HG03442 (cell line): ENCODE results near the gene ZNRF2.

ENCODE experiments used
- ATAC-seq: cut with Tn5 transposase; IDR thresholded peaks from one replicate; pipeline ENCODE4 v1.9.1; 2021; ENCODE audit warnings: mild to moderate bottlenecking, moderate library complexity; ENCODE audit not compliant: unreplicated experiment

ZNRF2 gene

DNA sequence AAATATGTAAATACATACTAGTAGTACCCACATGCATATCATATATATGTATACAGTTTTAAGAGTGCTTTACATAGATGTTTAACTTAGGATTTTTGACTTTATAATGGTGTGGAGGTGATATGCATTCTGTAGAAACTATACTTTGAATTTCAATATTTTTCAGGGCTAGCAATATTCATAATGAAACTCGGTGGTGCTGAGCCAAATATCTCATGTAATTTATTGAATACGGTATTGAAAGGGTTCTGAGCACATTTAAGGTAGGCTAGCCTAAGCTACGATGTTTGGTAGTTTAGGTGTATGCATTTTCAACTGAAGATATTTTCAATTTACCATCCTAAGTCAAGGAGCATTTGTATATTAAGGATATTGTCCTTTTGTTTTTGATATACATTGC, 36.0 kb downstream of the ZNRF2 start:
- ATAC-seq, result no peak

DNA sequence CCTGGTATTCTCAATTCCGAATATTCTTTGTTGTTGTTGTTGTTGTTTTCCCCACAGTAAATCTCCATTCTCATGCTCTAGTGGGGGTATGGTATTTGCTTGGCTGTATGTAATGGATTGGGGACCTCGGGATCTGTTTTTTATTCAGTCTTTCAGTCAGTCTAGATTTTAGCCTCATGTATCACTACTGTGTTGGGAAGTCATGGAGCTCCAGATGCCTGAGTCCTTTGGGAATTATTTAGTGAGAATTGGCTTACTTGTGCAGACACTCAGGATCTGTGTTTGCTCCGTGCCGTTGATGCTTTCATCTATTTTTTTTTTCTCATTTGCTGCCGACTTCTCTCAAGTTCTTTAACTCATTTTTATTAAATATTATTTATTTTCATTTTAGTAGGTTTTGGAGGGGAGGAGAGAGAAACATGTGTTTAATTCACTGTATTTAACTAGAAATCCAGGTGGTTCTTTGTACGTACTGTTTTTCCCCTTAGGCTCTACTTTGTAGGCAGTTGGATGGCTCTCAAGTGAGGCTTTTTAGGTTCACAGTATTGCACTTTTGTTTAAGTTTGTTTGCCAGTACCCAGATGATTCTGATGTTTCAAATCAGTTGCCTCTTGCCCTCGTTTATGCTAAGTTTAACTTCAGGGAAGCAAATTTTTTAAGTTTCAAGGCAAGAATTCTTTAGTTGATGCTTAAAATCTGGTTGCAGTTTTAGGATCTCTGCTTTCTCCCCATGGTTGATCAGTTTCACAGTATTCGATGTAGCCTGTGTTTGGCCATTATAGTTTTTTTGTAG, 36.9 kb downstream of the ZNRF2 start:
- ATAC-seq, result no peak

DNA sequence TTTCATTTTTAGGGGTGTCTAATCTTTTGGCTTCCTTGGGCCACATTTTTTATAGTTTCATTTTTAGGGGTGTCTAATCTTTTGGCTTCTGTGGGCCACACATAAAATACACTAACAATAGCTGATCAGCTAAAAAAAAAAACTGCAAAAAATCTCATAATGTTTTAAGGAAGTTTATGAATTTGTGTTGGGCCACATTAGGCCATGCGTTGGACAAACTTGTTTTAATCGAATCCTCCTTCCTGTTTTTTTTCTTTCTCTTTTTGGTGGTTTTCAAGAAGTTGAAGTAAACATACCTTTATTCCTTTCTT, 37.4 kb downstream of the ZNRF2 start:
- no peak for ATAC-seq

DNA sequence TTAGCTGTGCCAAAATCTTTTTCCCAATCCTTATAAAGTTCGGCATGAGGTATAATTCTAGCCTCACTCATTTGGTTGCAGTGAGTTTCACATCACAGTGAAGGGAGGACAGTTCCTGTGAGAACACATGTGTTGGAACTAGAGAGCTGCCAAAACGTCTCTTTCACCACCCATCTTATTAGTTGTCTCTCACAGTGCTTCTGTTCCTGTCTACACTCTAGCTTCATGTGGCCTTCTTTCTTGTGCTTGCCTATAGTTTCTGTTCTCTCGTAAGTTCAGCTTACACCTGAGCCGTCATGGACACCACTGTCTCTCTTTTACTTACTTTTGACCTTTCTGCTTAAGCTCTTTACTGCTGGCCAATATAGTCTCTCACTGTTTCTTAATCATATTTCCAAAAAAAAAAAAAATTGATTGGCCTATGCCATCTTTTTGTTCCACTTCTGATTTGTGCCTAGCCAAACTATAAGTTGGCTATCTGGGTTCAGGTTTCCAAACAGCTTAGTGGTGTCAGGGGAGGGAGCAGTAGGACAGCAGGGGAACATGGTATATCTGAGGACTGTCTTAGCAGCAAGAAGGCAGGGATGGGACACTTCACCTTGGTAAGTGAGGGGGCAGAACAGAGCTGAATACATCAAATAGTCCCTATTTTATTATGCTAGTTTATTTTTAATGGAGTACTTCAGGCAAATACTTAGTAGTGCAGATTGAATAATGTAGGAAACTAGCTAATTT, 38.0 kb downstream of the ZNRF2 start:
- peak; percentile 79 for ATAC-seq

DNA sequence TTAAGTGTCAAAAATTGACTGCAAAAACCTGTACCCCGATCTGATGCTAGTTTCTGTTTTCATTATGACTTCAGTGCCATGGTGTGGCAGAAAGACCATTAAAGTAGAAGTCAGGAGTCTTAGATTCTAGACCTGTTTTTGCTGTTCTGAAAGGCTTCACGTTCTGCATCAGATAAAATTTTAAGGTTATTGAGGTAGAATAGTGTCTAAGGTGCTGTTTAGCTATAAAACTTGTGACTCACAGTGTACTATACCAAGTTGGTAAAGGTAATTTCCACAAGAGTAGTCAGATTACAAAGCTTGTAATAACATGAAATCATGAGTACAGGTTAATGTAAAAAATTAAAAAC, 38.6 kb downstream of the ZNRF2 start:
- peak; percentile 40 for ATAC-seq

DNA sequence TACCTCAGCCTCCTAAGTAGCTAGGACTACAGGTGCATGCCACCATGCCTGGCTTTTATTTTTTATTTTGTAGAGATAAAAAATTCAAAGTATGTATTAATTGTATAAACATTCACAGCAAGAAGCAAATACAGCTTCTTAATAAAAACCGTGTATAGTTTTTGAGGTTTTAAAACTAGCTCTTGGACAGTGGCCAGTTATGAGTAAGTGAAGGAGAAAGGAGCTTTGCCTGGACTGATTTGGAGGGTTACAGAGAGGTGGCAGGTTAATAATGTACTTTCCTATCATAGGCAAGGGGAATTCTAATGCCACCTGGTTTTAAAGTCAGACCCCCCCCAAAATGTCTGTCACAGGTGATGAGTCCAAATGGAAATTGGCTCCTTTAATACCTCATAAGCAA, 43.4 kb downstream of the ZNRF2 start:
- no peak for ATAC-seq

DNA sequence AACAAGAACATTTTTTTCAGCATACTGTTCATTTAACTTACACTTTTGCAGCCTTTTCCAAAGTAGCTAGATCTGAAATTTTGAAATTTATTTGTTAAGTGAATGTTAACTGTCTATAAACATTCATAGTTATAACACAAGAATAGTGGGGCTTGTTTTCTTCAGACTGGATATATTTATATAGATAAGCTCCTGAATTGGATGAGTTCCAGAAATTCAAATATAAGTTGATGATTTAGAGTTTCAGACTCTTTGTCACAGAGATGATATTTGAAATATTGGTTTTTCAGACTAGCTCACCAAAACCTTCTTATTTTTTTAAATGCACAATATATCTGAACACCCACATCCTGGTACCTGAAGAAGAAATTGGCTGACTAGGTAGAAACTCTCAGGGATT, 44.0 kb downstream of the ZNRF2 start:
- no peak for ATAC-seq

DNA sequence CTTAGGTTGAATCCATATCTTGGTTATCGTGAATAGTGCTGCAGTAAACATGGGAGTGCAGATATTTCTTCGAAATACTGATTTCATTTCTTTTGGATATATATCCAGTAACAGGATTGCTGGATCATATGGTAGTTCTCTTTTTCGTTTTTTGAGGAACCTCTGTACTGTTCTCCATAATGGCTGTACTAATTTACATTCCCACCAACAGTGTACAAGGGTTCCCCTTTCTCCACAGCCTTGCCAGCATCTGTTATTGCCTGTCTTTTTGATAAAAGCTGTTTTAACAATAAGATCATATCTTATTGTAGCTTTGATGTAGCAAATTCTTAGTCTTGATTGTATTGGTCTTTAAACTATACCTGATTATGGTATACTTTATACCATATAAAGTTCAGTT, 45.3 kb downstream of the ZNRF2 start:
- no peak for ATAC-seq

DNA sequence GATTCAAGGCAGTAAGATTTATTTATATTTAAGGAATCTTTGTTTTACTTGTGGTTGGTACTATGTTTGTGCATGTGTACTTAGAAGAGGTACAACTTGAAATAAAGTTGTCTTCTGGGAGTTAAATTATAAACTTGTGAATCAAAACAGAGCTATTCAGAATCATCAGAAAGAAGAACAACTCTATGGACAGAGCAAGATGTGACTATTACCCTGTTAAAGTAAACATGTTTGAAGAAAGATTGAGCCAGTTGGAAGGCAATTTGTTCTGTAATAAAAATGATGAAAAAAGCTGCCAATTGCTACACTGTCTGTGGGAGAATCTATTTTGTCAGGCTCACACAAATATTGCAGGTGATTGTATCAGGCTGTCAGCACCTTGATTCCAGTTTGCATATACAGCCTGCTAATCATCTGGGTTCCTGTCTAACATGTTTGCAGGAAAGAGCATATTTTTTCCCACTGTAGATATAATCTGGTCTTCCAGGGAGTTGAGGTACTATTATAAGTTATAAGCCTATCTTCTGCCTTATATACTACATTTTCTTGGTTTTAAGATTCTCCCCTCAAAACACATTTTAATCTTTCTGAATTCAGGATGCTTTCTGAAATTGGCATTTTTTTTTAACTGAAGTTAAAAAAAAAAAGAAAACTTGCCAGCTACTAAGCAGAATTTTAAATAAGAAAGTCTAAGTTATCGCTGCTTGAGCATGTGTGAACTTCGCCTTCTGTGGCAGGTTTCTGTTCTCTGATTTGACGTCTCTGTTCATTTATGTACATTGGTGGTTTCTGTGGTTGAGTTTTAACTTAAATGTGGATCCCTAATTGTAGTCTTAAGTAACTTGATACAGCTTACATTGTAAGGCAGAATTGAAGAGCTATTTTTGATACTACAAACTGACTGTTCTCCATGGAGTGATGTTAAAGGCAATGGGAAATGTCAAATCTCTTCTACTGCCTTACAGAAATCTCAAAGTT, 46.0 kb downstream of the ZNRF2 start:
- peak; percentile 89 for ATAC-seq

DNA sequence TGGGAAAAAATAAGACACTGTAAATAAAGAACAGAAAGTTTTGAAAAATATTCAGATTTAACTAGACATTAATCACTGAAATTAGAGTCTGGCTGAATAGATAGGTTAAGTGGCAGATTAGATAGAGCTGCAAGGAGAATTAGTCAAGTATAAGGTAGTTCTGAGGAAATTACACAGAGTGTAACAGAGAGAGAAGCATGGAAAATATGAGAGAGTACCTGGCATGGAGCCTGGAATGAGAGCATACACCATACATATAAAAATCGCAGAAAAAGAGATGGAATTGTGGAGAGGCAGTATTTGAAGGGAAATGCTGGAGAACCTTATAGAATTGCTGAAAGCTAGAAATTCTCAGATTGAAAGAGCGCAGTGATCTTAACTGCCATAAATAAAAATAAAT, 46.9 kb downstream of the ZNRF2 start:
- ATAC-seq, result no peak

DNA sequence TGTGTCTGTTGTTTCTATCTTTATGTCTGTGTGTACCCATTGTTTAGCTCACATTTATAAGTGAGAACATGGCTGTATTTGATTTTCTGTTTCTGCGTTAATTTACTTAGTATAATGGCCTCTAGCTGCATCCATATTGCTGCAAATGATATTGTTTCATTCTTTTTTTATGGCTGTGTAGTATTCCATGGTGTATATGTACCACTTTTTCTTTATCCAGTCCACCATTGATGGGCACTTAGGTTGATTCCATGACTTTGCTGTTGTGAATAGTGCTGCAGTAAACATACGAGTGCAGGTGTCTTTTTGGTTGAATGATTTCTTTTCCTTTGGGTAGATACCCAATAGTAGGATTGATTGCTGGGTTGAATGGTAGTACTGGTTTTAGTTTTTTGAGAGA, 48.2 kb downstream of the ZNRF2 start:
- ATAC-seq, result no peak

DNA sequence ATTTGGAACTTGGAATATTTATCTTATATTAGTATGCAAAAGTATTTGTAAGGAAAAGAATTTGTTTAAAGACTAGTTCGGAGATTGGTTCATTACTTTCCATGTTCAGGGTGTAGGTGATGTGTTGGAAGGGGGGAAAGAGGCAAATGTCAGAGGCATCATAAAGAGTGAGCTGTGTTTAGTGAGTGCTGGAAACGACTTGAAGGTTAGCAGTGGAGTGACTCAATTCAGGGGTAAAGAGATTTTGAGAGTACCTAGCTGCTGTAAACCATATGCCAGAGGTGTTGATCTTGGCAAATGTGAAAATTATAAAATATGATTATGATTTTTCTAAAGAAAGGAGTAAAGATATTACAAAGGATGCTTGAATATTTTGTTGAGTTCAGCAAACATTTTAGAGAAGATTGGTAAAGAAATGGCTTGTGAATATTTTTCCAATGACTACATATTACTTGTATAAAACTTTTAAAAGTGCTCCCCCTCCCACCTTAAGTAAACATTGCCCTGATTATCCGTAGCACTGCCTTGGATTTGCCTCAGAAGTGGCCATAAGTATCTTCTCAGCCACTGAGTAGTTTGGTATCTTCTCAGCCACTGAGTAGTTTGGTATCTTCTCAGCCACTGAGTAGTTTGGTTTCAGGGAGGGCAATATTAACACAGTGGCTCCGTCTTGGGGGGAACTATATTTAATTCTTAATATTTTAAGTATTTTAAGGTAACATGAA, 51.5 kb downstream of the ZNRF2 start:
- no peak for ATAC-seq

DNA sequence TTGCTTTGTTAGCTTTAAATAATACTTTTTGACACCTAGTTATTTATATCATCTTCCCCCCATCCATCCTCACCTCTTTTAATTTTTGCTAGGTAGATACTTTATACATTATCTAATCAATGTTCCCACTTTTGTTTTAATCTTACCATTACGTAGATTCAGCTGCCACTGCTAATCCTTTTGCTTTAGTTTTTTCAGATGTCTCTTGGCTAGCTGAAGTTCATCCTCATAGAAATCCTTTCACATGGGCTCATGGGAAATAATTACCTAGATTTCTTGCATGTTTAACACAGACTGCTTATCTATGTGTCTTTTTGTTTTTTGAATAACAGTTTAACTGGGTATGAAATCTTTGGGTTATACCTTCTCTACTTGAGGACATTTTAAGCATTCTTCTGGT, 60.1 kb downstream of the ZNRF2 start:
- no peak for ATAC-seq

DNA sequence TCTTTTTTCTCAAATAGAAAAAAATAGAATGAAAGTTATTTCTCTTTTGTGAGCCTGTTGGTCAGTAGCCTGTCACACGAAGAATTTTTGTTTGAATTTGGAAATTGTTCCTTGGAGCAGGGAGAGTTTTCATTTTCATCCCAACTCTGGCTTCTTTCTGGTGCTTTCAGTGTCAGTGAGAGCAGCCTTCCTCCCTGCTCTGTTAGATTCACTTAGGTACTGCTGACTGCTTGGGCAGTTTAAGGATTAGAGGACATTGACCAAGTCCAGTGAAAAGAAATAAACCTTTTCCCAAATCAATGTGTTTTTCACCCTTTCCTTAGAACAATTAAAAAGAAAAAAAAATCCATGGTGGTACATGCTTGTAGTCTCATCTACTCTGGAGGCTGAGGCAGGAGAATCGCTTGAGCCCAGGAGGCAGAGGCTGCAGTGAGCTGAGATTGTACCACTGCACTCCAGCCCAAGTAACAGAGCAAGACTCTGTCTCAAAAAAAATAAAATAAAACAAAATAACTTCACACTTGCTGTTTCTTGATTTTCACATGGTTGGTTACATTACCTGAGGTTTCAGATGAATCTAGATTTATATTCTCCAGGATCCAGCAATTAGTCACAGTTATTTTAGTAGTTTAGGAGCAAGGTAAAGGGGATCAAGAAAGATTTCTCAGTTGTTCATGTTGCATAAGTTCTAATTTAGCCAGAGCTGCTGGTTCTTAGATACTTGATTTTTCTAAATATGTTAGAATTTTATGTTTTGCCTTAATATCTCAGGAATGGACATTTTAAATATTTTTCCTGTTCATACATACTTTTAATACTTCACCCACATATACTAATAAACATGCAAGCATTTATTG, 63.1 kb downstream of the ZNRF2 start:
- ATAC-seq, result peak; percentile 9

DNA sequence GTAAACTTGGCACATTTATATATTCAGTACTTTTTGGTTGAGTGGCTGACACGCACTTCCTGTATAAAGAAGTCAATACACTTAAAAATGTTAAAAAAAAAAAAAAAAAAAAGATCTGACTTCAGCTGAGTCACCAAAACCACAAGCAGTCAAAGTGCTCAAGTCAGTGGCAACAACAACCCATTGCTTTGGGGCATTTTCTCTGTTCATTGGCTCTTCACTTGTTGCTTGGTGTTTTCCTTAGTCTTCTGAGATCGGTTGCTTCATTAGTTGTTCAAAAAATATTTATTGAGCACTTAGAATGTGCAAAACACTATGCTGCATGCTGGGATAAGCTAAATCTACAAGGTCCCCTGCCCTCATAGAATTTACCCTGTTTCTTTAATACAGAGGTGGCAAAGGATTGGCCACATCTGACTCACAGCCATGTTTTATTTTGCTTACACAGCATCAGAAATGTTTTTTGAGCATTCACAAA, 63.7 kb downstream of the ZNRF2 start:
- peak; percentile 81 for ATAC-seq

DNA sequence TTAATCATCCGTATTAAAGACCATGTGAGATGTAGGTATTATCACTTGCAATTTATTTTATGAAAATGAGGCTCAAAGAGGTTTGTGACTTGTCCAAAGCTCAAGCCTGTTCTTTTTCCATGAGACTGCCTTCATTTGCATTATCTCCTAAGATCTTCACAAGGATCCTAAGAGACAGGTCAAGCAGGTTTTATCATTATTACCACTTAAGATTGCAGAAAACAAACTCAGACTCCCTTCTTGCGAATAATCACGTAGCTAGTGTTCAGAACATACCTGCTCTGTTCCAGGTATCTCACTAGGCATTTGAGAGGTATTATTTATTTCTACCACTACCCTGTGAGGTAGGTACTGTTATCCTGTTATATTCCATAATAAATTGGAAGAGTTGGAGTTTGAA, 64.8 kb downstream of the ZNRF2 start:
- ATAC-seq, result no peak

DNA sequence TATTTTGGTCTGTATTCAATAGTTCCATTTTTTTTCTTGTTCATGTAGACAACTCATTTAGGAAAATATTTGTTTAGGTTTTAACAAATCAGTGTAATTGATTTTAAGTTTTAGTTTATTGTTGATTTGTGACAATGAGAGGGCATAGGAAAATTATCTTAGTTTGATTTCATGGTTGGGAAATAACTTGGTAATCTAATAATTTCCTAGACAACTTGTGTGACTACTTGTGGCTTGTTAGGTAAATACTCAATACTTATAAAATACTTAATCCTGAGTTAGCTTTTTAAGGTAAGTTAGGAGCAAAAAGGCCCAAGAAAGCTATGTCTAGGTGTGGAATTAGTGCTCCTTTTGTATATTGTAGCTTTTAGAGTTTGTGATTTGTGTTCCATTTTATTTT, 65.4 kb downstream of the ZNRF2 start:
- ATAC-seq, result no peak

DNA sequence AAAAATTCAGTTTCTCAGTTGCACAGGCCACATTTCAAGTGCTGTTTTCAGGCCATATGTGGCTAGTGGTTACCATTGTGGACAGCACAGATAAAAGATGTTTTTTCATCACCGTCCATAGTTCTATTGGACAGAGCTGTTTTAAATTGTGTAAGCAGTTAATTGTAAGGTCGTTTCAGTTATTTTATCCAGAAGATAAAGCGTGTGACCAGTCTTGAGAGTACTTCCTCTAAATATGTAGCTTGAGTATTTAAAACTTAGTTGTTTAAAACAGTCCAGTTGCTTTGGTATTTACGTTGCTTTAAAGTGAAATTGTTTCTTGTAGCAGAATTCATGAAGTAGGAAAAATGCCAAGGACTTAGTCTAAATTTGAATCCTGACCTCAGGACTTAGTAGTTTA, 66.9 kb downstream of the ZNRF2 start:
- no peak for ATAC-seq

DNA sequence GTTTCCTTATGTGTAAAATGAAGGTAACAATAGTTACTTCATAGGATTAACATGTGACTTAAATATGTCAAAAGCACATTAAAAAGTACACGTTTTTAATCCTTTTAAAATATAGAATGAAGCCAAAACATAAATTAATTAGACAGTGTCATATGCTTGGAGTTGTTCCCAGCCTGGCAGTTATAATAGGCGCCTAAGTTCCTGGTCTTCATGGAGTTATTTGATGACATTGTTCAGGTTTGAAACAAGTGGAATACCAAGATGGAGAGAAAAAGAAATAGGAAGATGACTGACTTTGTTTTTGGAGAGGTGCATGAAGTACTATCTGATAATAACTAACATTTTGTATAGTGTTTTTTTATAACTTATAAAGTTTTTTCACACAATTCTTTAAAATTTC, 67.3 kb downstream of the ZNRF2 start:
- ATAC-seq, result no peak

DNA sequence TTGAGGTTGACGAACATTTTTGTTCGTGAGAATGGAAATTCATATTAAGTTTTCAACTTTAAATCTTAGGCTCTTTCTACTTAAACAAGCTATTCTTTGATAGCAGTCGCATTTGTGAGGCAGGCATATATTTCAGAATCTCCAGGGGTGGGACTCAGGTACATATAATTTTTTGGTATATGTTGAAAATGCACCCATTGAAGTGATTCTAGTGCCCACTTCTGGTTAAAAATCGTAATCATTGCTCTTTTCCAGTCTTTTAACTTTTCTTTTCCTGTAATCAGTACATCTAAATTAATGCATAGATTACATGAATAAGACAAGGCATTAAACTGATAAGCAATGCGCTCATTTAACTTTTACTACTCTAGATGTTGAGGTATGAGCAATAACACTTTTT, 67.8 kb downstream of the ZNRF2 start:
- no peak for ATAC-seq
